ENCODE data around the gene MRGPRF.
"Not testable (repeated sequence)": the region's sequence is repeated elsewhere in the genome, so short reads cannot be mapped to it uniquely, and the experiment has no call there.

The MRGPRF gene

DNA sequence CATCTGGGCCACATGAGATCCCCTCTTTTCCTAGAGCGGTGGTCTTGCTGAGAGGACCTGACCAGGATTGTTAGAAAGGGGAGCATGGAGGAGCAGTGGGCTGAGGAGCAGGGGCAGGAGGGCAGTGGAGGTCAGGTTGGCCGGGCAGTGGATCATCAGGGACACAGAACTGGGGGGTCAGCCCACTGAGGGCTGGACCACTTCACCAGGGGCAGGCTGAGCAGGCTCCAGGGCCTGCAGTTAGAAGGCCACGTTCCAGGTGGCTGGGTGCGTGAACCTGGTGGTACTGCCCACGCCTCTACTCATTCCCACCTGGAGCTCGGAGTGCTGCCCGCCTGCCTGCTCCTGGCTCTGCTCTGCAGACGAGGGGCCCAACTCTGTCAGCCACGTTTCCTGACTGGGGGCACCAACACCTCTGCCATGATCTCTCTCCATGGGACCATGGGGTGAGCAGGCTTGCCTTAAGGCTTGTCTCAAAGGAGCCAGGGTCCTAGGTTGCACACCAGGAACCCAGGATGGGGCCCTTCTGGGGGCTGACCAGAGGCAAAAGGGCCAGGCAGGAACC lies 9.7 kb downstream of the MRGPRF start:
- DNase-seq (ENCODE audit: low read depth in 1 of 2, low spot score in 1 of 2) = no peak

DNA sequence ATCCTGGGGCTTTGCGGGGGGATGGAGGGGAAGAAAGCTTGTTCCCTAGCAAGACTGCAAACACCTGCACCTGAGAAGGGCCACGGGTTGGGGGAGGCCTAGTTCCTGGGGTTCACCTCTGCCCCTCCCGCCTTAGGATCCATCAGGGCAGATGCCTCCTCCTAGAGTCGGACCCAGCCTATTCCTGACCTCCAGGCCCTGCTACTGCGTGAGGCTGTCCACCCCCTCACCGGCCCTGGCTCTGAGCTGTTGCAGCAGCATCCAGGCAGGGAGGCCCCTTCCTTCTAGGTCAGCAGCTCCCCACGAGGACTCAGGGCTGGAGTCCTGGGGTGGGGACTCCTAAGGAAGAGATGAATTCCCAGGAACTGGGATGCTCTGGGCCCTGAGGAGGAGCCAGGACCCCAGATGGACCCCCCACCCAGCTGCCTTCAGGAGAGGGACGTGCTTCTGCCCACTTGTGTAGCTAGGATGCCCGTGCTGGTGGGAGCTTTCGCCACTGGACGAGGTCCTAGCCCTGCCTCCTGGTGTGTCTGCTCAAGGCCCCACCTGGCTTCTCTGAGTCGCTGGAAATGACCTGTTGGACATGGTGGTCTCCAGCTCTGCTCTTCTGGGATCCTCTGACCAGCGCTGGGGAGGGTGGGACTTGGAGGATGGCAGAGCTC lies 10.3 kb downstream of the MRGPRF start:
- DNase-seq (ENCODE audit: low read depth in 1 of 2, low spot score in 1 of 2) = no peak

DNA sequence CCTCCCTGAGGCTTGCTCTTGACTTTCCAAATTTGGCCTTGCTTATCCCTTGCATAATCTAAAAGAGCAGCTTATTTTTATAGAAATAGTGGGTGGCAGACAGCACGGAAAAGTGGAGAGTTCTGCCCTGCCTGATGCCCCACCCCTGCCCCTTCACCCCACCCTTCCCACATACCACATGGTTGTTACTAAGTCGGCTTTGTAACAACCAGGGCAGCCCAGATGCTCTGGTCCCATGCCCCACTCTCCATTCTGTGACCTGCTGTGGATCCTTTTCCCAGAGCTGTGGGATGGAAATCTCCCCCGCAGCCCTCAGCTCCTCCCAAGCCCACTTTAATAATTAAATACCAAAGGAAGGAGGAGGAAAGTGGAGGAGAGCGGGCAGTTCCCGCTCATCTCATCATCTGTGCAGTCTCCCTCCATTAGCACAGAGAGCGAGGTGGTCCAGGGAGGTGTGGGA lies 10.9 kb downstream of the MRGPRF start:
- no peak for DNase-seq (ENCODE audit: low read depth in 1 of 2, low spot score in 1 of 2)

DNA sequence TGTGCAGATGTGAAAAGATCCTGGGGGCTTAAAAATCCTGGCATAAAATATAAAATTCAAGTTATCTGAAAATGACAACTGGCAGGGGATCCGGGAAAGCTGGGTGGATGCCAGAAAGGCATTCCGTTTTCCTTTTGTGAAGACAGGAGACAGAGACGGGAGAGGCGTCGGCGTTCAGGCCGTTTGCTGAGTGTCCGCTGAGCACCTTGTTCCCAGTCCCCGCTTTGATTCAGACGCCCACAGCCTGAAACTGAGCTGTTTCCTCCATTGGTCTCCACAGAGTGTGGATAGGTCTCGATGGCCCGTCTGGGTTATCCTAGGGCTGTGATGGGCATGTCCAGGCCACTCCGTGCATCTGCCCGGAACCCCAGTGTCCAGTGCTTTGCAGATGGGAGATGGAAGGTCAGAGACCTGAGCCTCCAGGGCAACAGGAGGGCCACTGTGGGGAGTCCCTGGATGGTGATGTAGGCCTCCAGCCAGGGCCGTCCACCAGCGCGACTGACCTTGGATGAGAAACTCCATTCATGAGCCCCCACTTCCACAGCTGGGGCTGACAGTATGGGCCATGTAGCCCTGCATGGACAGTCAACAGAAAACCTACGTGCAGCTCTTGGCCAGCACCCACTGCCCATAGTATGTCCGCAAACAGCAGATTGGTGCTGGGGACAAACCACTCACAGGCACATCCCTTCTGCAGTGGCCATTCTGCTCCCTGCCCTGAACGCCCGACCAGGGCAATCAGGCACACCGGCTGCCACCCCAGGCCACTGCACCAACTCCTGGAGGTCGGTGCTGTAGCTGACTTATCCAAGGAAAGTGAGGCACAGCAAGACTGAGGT lies 11.6 kb downstream of the MRGPRF start:
- no peak for DNase-seq (ENCODE audit: low read depth in 1 of 2, low spot score in 1 of 2)

DNA sequence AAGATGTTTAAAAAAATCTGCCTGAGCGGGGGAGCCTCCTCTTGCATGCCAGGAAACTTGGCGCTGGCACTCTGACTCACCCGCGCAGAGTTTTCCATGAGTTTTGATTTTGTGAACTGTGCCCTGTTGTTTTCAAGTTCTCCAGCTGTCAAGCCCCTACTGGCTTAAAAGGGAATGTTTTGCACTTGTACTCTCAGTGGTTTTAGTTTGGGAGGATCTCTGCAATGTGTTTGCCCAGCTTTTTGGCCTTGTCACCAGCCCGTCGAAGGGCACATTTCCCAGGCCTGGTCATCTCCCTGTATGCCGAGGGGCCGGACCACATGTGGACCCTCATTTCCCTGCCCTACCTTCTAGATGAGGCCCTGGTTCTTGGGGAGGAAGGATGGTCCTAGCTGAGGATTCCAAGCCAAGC lies 12.2 kb downstream of the MRGPRF start:
- DNase-seq (ENCODE audit: low read depth in 1 of 2, low spot score in 1 of 2) = no peak

DNA sequence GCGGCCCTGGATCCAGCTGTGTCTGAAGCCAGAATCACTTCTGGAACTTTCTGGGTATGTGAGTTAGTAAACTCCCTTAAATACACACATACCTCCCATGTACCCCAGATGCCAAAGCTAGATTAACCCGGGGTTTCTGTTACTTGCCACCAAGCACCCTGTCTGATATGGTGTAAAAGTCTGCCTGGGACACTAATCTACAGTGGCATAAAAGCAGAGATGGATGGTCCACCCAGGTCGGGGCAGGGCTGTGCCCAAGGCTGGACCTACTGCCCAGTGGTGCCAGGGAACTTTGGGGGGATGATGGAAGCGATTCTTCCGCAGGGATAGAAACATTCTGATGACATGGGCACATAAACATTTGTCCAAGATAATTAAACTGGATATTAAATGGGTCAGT lies 12.7 kb downstream of the MRGPRF start:
- DNase-seq (ENCODE audit: low read depth in 1 of 2, low spot score in 1 of 2) = no peak

DNA sequence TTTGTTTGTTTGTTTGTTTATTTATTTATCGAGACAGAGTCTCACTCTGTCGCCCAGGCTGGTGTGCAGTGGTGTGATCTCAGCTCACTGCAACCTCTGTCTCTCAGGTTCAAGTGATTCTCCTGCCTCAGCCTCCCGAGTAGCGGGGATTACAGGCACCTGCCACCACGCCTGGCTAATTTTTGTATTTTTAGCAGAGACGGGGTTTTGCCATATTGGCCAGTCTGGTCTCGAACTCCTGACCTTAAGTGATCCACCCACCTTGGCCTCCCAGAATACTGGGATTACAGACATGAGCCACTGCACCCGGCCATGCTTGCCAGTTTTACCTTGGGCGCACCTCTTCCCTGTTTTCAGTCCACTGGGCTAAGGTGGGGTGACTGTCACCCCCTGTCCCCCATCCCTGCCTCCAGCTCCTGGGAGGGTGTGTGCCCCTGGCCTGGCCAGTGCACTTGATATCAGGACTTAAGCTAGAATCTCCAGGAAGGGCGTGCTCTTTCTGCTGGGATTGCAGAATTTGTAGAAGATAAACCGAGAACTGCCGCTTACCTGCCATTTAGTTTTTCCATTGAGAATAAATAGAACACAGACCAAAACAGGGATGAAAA lies 13.2 kb downstream of the MRGPRF start:
- not testable (repeated sequence) for DNase-seq (ENCODE audit: low read depth in 1 of 2, low spot score in 1 of 2)

DNA sequence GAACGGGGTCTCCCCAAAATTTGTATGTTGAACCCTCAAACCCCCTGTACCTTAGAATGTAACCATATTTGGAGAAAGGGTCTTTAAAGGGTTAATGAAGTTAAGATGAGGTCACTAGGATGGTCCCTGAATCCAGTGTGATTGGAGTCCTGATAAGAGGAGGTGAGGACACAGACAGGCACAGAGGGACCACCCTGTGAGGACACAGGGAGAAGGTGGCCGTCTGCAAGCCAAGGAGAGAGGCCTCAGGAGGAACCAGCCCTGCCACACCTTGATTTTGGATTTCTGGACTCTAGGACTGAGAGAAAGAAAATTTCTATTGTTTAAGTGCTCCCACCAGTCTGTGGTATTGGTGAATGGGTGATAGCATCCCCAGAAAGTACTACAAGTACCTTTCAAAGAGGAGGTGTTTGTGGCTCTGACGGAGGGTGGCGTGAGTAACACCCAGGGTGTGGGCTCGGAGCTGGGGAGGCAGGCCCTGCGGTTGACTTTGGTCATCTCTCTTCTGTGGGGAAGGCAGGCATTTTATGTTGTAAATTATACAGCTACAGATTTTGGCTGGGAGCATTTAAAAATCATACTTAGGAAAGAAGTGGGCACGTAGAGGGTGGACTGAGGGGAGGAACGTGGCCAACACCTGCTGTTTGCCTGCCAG lies 13.8 kb downstream of the MRGPRF start:
- no peak for DNase-seq (ENCODE audit: low read depth in 1 of 2, low spot score in 1 of 2)

DNA sequence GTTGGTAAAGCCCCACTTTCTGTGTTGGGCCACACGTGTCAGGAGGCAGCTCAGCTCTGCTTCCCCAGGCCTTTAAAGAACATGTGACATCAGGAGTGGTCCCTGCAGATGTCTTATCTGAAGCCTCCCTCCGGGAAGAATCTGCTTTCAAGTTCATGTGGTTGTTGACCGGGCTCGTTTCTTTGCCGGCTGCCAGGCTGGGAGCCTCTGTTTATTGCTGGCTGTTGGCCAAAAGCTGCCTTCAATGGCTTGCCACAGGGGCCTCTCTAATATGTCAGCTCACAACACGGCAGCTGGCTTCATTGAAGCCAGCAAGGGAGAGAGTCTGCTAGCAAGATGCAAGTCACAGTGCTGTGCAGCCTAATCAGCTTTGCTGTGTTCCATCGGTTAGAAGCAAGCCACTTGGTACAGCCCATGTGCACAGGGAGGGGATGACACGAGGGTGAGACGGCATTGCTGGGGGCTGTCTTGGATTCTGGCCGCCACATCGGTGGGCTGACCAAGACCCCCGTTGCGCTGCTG lies 14.6 kb downstream of the MRGPRF start:
- DNase-seq (ENCODE audit: low read depth in 1 of 2, low spot score in 1 of 2) = no peak

DNA sequence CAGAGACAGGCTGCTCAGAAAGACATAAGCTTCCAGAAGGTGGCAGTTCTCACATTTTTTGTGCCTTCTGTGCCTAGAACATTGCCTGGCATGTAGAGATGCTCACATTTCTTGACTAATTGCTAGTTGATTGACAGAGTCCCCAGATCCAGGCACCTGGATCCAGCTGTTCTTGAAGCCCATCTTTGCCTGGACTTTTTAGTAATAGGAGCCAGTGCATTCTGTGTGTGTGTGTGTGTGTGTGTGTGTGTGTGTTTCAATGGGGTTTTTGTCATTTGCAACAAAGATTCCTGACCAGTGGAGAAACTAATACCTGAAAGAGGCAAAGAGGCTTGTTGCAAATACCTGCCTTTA lies 15.1 kb downstream of the MRGPRF start:
- DNase-seq (ENCODE audit: low read depth in 1 of 2, low spot score in 1 of 2) = no peak

DNA sequence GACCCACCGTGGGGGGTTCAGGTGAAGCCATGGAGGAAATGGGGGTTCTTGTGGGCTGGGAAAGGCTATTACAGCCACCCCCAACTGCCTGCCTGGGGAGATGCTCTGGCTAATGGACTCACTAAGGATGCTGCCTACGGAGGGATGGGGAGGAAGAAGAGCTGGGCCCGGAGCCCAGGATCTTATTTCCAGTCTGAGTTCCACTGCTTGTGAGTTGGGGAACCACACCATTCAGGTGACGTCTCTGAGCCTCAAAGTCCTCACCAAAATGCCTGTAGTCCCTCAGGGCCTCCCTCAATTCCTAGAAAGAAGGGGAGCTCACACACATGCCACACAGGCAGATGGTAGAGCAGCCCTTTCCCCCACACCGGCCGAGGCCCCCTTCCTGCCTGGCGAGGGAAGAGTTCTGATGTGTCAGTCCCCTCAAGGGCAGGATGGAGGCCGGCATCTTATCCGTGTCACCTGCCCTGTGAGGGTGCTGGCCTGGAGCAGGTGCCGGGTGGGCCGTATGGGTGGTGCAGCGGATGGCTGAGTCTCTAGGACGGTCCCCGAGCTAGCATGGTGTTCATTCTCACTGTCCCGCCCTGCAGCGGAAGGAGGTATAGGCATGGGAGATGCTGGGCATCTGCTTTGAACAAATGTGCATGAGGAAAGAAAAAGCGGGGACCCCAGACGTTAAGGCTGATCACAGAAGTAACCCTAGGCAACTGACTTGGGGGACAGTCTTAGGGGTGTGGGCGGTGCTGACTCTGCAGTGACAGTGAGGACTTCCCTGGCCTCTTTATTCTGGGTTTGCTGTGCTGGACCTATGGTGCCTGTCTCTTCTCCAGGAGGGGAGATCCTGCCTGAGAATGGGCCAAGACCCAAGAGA lies 15.7 kb downstream of the MRGPRF start:
- DNase-seq (ENCODE audit: low read depth in 1 of 2, low spot score in 1 of 2) = no peak

DNA sequence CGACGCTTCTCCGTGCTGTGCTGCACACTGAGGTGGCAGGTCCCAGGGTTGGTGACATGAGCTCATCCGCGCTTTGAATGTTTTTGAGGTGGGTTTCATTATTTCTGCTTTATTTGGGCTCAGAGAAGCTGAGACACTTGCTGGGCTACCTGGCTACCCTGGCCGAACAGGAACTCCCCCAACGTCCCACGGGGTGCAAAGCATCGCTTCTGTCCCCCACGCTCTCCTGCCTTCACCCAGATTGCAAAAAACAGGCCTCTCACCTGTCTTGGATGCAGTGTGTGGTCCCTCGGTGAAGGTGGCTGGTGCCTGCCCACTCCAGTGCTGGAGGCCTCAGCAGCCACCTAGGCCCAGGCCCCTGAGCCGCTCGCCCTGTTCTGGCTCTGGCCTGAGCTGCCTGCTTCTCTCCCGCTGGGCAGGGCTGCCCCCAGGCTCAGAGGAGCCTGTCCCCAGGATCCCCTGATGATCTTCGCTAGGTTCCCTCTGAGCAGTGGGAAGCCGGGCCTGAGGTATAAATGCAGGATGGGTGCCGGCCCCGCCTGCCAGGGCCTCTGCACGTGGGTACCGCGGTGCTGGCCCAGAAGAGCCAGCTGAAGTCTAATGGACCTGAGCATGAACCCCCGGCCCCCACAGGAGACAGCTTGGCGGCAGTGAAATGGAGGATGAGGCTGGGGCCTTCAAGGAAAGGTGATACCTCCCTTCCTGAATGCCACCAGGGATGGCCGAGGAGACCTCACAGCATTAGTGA lies 16.5 kb downstream of the MRGPRF start:
- no peak for DNase-seq (ENCODE audit: low read depth in 1 of 2, low spot score in 1 of 2)

DNA sequence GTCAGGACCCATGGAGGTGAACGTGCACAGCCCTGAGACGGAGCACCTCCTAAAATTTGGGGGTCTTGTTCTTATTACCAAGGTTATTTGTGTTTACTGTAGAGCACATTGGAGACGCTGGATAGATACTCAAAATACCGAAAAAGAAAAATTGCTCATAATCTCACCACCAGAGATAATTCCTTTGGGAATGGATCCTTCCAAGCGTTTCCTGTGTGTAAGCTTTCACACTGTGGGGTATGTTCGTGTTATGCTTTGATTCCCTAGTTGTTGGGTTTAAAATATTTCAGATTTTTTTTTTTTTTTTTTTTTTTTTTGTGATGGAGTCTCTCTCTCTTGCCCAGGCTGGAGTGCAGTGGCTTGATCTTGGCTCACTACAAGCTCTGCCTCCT lies 18.2 kb downstream of the MRGPRF start:
- no peak for DNase-seq (ENCODE audit: low read depth in 1 of 2, low spot score in 1 of 2)

DNA sequence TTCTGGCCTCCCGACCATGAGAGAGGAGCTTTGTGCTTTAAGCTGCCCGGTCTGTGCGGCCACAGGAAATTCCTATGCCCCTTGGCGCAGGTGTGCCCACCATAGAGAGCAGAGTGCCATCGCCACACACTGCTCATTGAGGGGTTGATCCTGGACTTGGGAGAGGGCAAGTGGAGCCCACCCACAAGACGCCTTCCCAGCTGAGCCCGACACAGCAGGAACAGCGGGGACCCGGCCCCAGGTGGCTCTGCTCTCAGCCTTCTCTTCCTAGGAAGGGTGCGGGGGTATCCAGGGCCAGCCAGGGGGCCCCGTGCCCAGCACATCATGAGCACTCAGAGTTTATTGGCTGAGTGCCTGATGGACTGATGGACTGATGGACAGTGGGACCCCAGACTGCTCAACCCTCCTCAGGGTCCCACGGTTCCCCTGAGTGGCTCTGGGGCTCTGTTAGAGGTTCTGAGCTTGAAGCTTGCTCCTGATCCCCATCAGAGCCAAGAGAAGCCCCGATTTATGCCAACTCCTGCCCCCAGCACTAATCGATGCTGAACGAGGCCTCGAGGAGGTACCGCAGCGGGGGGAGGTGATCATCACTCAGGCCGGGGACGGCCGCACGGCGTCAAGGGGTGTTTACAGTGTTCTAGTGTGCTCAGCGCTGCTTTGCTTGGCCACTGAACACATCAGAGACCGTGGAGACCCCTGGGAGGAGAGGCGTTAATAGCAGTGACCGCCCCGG lies 18.7 kb downstream of the MRGPRF start:
- DNase-seq (ENCODE audit: low read depth in 1 of 2, low spot score in 1 of 2) = no peak

DNA sequence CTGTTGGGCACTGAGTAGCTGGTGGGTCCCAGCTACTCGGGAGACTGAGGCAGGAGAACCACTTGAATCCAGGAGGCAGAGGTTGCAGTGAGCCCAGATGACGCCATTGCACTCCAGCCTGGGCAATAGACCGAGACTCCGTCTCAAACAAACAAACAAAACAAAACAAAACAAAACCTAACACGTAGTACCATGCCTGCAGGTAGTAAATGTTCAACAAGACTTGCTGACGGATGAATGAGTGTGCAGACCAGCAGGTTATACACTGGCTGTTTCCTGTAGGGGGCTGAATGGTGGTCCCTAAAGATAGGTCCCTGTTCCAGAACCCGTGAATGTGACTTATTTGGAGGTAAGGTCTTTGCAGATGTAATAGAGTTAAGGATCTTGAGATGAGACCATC lies 19.5 kb downstream of the MRGPRF start:
- DNase-seq (ENCODE audit: low read depth in 1 of 2, low spot score in 1 of 2) = no peak

DNA sequence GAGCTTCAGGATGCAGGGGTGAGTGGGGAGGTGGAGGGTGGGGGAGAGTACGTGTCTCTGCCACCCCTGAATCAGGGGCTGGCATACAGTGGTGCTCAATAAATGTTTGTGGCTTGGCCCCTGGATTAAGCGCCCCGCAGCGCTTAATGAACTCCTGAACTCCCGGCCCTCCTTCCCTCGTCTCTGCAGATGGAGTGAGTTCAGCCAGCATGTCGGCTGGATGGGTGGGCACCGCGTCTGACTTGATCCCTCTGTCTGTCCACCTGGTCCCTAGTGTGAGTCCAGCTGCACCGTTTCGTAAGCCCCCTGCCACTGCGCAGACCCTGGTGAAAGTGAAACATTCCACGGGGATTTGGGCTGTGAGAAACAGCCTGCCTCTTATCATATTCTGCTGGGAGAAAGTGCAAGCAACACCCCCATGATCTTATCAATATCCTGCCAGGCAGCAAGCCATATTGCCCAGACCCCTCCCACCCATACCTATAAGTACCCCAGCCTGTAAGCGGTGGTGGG lies 20.2 kb downstream of the MRGPRF start:
- no peak for DNase-seq (ENCODE audit: low read depth in 1 of 2, low spot score in 1 of 2)

DNA sequence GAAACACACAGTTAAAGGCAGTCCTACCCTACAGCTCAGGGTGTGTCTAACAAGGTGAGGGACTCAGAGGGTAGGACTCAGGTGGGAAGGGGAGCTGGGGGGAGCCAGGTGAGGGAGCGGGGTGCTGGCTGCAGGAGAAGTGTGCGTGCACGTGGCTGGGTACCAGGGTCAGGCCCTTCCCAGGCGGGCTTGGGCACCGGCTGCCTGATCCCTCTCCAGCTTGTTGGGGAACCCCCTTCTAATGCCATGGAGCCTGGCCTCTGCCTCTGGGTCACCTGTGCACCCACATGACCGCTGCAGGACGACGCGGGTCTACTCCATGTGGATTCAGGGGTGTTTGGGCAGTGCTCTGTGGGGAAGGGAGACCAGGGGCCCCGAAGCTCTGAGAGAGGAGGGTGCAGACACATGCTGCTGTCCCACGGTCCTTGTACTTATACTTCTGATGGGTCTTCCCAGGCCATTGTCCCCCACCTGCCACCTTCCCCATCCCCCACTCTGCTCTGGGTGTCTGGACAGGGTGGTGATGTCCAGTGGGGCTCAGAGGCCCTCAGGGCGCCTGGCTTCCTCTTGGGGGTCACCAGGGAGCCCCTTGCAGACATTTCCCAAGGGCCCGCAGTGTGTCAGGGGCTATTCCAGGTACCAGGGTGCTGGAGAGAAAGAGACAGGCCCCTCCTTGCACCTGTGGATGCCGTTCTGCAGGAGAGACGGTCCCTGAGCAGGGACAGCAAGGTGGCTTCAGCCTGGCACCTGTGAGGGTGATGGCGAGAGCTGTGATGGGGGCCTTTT lies 21.9 kb downstream of the MRGPRF start:
- no peak for DNase-seq (ENCODE audit: low read depth in 1 of 2, low spot score in 1 of 2)

Measured in activated CD4-positive, alpha-beta T cell treated with anti-CD3 and anti-CD28 coated beads, Interleukin-2, amount 50 U/mL, for 24 hours (primary cell).